Prostate gland (tissue), 2 donors: ENCODE results near the gene STAT4. TPM values are rescaled to one million over a fixed set of nuclear protein-coding genes. Genes with fewer than 3 reads are reported as not detected.

Experiments
- DNase-seq: peaks from one replicate; pipeline ENCODE4 v3.0.0-alpha.2; 2019; ENCODE audit warnings: low spot score
- H3K27ac ChIP-seq, 2 donors: fragments of 200-600 bp; sonication (generic); 2 replicates each; pipeline ENCODE4 v1.5.1; 2017 to 2019
- H3K27me3 ChIP-seq: fragments of 200-600 bp; sonication (generic); replicated peaks from 2 replicates; pipeline ENCODE4 v1.5.1; 2019; ENCODE audit not compliant: insufficient read depth
- H3K36me3 ChIP-seq, 2 donors: fragments of 200-600 bp; sonication (generic); 1 replicate in 1 of 2; 2 replicates in 1 of 2; pipeline versions ENCODE4 v1.5.1 to v1.8.1; 2017 to 2019
- H3K4me1 ChIP-seq: fragments of 200-600 bp; sonication (generic); replicated peaks from 2 replicates; pipeline ENCODE4 v1.5.1; 2019
- H3K4me3 ChIP-seq, 2 donors: fragments of 200-600 bp; sonication (generic); 2 replicates each; pipeline ENCODE4 v1.5.1; 2017 to 2019
- H3K9me3 ChIP-seq: fragments of 200-600 bp; sonication (generic); 2 replicates; pipeline ENCODE4 v1.5.1; 2017
- CTCF ChIP-seq, 4 experiments: fragments of 200-600 bp in 2 of 4; fragments of 450-650 bp in 2 of 4; sonication (generic) in 2 of 4; IDR thresholded peaks; 1 replicate in 3 of 4; 2 replicates in 1 of 4; pipeline ENCODE4 v1.5.1; 2016 to 2019; ENCODE audit warnings: antibody characterized with exemption in 4 of 4, mild to moderate bottlenecking in 2 of 4, moderate library complexity in 2 of 4
- POLR2A ChIP-seq: fragments of 450-650 bp; IDR thresholded peaks from one replicate; pipeline ENCODE4 v1.6.1; 2016; ENCODE audit warnings: antibody characterized with exemption, mild to moderate bottlenecking
- POLR2AphosphoS5 ChIP-seq: sonication (generic); formaldehyde crosslinking; IDR thresholded peaks from one replicate; pipeline ENCODE4 v1.6.1; 2017; ENCODE audit warnings: antibody characterized with exemption
- WGBS: methylation state at CpG from one replicate; pipeline ENCODE4 v1.1.5; 2018; 5-methylcytosine and 5-hydroxymethylcytosine counted together
- intact Hi-C: fragments of 100-400 bp; cut with DNase I; formaldehyde crosslinking; loops from one replicate; pipeline ENCODE4 v1.14.2; 2022
- total RNA-seq, 2 donors: library from RNA; depleted of rRNA; stranded (reverse); fragments of >200 nt; gene quantifications; one replicate each; pipeline ENCODE4 v1.1.0, GENCODE V29; 2016

The STAT4 gene
- total RNA-seq: 1 to 10 TPM in 1 of 2 donors, under 1 TPM in 1; 0.41 to 8.8 TPM

- no peaks in the 10 kb centered on the region for H3K4me1 ChIP-seq
- H3K36me3 ChIP-seq: no peaks in the 10 kb centered on the region
- no peaks in the 10 kb centered on the region for H3K9me3 ChIP-seq
- peak within 1 kb of the TSS; percentile 28 for H3K4me3 ChIP-seq
- 3% methylated on average over 29 of the region's 33 CpGs for WGBS
- TF ChIP-seq POLR2AphosphoS5 (peak; percentile 10), CTCF (IDR thresholded peaks at IDR 0.05) (no peak)
- no peaks in the 10 kb centered on the region for H3K27me3 ChIP-seq
- intact Hi-C loops: loop anchor here (5.0 kb wide), 1 partner anchor 98 kb away; no protein-coding TSS in a partner anchor
- H3K27ac ChIP-seq: peak within 1 kb of the TSS in 1 of 2 donors; percentile 16
- DNase-seq: peak; percentile 16
Observed at GRCh38 chr2:191150600-191151330, at the start of gene STAT4. TSS of gene STAT4 (minus strand) at chr2:191150994. CDS start at chr2:191148203, 2,791 bp downstream.

GRCh38 chr2:191199929-191200512, 49.2 kb upstream of the STAT4 start:
- no peak for DNase-seq
- TF ChIP-seq POLR2AphosphoS5: no peak
- no peak for TF ChIP-seq POLR2A
- TF ChIP-seq CTCF (IDR thresholded peaks at IDR 0.05): no peak
- intact Hi-C loops: no loop called here
- no peak overlapping the region for H3K4me3 ChIP-seq
- no peaks in the 10 kb centered on the region for H3K4me1 ChIP-seq
- 97% methylated on average over 6 of the region's 6 CpGs for WGBS
- H3K36me3 ChIP-seq: no peaks in the 10 kb centered on the region
- H3K27ac ChIP-seq: no peak overlapping the region
- no peaks in the 10 kb centered on the region for H3K9me3 ChIP-seq
- no peaks in the 10 kb centered on the region for H3K27me3 ChIP-seq

- 97% methylated on average over 4 of the region's 4 CpGs for WGBS
Observed at GRCh38 chr2:191198271-191198670, 47.5 kb upstream of the STAT4 start.

GRCh38 chr2:191197096-191197495, 46.3 kb upstream of the STAT4 start:
- WGBS: 93% methylated on average over 3 of the region's 3 CpGs
- H3K9me3 ChIP-seq: no peaks in the 10 kb centered on the region
- intact Hi-C loops: no loop called here
- TF ChIP-seq POLR2A: no peak
- TF ChIP-seq CTCF (IDR thresholded peaks at IDR 0.05): no peak
- no peak for TF ChIP-seq POLR2AphosphoS5
- H3K4me1 ChIP-seq: no peaks in the 10 kb centered on the region
- H3K4me3 ChIP-seq: no peak overlapping the region
- H3K27me3 ChIP-seq: no peaks in the 10 kb centered on the region
- H3K27ac ChIP-seq: no peak overlapping the region
- H3K36me3 ChIP-seq: no peaks in the 10 kb centered on the region
- no peak for DNase-seq

More at GRCh38 chr2:191198271-191198670, 47.5 kb upstream of the STAT4 start:
- Histone ChIP-seq H3K4me3 (no peak overlapping the region), H3K9me3 (no peaks in the 10 kb centered on the region), H3K4me1 (no peaks in the 10 kb centered on the region), H3K27me3 (no peaks in the 10 kb centered on the region), H3K27ac (no peak overlapping the region), H3K36me3 (no peaks in the 10 kb centered on the region)
- TF ChIP-seq CTCF (IDR thresholded peaks at IDR 0.05) (no peak), POLR2A (no peak), POLR2AphosphoS5 (no peak)
- intact Hi-C loops: no loop called here
- no peak for DNase-seq

- H3K27me3 ChIP-seq: no peaks in the 10 kb centered on the region
- no peaks in the 10 kb centered on the region for H3K36me3 ChIP-seq
- 61% methylated on average over 1 of the region's 1 CpG for WGBS
- TF ChIP-seq CTCF (IDR thresholded peaks at IDR 0.05) (no peak), POLR2AphosphoS5 (no peak), POLR2A (no peak)
- intact Hi-C loops: no loop called here
- H3K4me1 ChIP-seq: no peaks in the 10 kb centered on the region
- no peak for DNase-seq
- H3K4me3 ChIP-seq: no peak overlapping the region
- no peak overlapping the region for H3K27ac ChIP-seq
- no peaks in the 10 kb centered on the region for H3K9me3 ChIP-seq
Observed at GRCh38 chr2:191195021-191195420, 44.2 kb upstream of the STAT4 start.
